SK-N-SH (cell line): ENCODE results near the gene SGPP2. TPM values are rescaled to one million over a fixed set of nuclear protein-coding genes. Genes with fewer than 3 reads are reported as not detected.

Experiments
- CTCF ChIA-PET: fragments of 300-600, 350-600 bp; formaldehyde crosslinking; extraction: SDS; loops from one replicate; lab custom pipeline; 2021; lab: Yijun Ruan, JAX
- POLR2A ChIA-PET: fragments of 350-600 bp; sonication (Branson Sonifier 250); formaldehyde crosslinking; extraction: SDS; loops from one replicate; lab custom pipeline; 2020; ENCODE audit warnings: antibody characterized with exemption, inconsistent platforms; lab: Yijun Ruan, JAX
- DNase-seq: peaks from one replicate; pipeline ENCODE4 v3.0.0; 2012
- H2AFZ ChIP-seq: fragments of 200-600 bp; sonication (generic); 2 replicates; pipeline ENCODE4 v1.8.1; 2016; ENCODE audit warnings: antibody characterized with exemption, mild to moderate bottlenecking, low read depth
- H3F3A ChIP-seq: fragments of 200-600 bp; sonication (generic); replicated peaks from 2 replicates; pipeline ENCODE3; 2016; ENCODE audit warnings: antibody characterized with exemption, mild to moderate bottlenecking; ENCODE audit not compliant: insufficient read depth
- H3K27ac ChIP-seq, 2 experiments: fragments of 200-500 bp in 1 of 2; fragments of 200-600 bp in 1 of 2; sonication (Bioruptor generic) in 1 of 2; sonication (generic), shearing (Covaris generic) in 1 of 2; 2 replicates each; pipeline versions ENCODE4 v1.5.1 to v1.6.1; 2014 to 2016; ENCODE audit warnings: low read depth in 2 of 2, inconsistent platforms in 1 of 2, low read length in 1 of 2, mild to moderate bottlenecking in 1 of 2, mixed read lengths in 1 of 2
- H3K27me3 ChIP-seq: fragments of 200-600 bp; sonication (generic), shearing (Covaris generic); 2 replicates; pipeline ENCODE4 v1.6.1; 2016; ENCODE audit warnings: mixed run types; ENCODE audit not compliant: insufficient read depth
- H3K36me3 ChIP-seq, 2 experiments: fragments of 200-500 bp in 1 of 2; fragments of 200-600 bp in 1 of 2; sonication (Bioruptor generic) in 1 of 2; sonication (generic) in 1 of 2; replicated peaks in 1 of 2; 2 replicates each; pipeline versions ENCODE3 to v1.5.1; 2014 to 2016; ENCODE audit warnings: low read length in 1 of 2, mild to moderate bottlenecking in 1 of 2; ENCODE audit not compliant: insufficient read depth in 2 of 2, control insufficient read depth in 1 of 2
- H3K4me1 ChIP-seq, 2 experiments: fragments of 200-500 bp in 1 of 2; fragments of 200-600 bp in 1 of 2; sonication (Bioruptor generic) in 1 of 2; sonication (generic), shearing (Covaris generic) in 1 of 2; 2 replicates each; pipeline versions ENCODE4 v1.5.1 to v1.6.1; 2014 to 2016; ENCODE audit warnings: low read depth in 1 of 2, low read length in 1 of 2, mixed run types in 1 of 2; ENCODE audit not compliant: insufficient read depth in 2 of 2, control insufficient read depth in 1 of 2
- H3K4me2 ChIP-seq: fragments of 200-600 bp; sonication (generic), shearing (Covaris generic); 2 replicates; pipeline ENCODE4 v1.6.1; 2017; ENCODE audit warnings: mixed run types
- H3K4me3 ChIP-seq, 2 experiments: fragments of 200-500 bp in 1 of 2; fragments of 200-600 bp in 1 of 2; sonication (Bioruptor generic) in 1 of 2; sonication (generic), shearing (Covaris generic) in 1 of 2; 2 replicates each; pipeline versions ENCODE4 v1.5.1 to v1.8.1; 2014 to 2016; ENCODE audit warnings: low read depth in 2 of 2, inconsistent platforms in 1 of 2, low read length in 1 of 2, mild to moderate bottlenecking in 1 of 2, mixed read lengths in 1 of 2, moderate library complexity in 1 of 2
- H3K79me2 ChIP-seq: fragments of 200-600 bp; sonication (generic); 2 replicates; pipeline ENCODE4 v1.8.1; 2017; ENCODE audit warnings: mild to moderate bottlenecking; ENCODE audit not compliant: insufficient read depth
- H3K9ac ChIP-seq: fragments of 200-600 bp; sonication (generic); 2 replicates; pipeline ENCODE4 v1.6.1; 2017; ENCODE audit warnings: mixed run types
- H3K9me2 ChIP-seq: fragments of 200-600 bp; sonication (generic); 2 replicates; pipeline ENCODE4 v1.6.1; 2017; ENCODE audit warnings: mixed run types
- H3K9me3 ChIP-seq: fragments of 200-600 bp; sonication (generic); 2 replicates; pipeline ENCODE4 v1.6.1; 2017; ENCODE audit warnings: mixed run types, mild to moderate bottlenecking, moderate library complexity
- H4K20me1 ChIP-seq: fragments of 200-600 bp; sonication (generic); 2 replicates; pipeline ENCODE4 v1.6.1; 2017; ENCODE audit warnings: mild to moderate bottlenecking, mixed run types; ENCODE audit not compliant: insufficient read depth
- CTCF ChIP-seq: fragments of 200-600 bp; sonication (generic); IDR thresholded peaks from 2 replicates; pipeline ENCODE4 v1.6.1; 2017; ENCODE audit warnings: antibody characterized with exemption, mild to moderate bottlenecking, moderate library complexity
- EP300 ChIP-seq, 2 experiments: IDR thresholded peaks; 2 replicates each; pipeline versions ENCODE4 v1.4.0 to v1.6.1; 2012; ENCODE audit warnings: borderline replicate concordance in 1 of 2, low read depth in 1 of 2, low read length in 1 of 2
- EZH2phosphoT487 ChIP-seq: fragments of 200-600 bp; sonication (generic); IDR thresholded peaks from 2 replicates; pipeline ENCODE4 v1.6.1; 2017; ENCODE audit warnings: low read depth, mixed run types, mild to moderate bottlenecking, antibody characterized with exemption, moderate library complexity, borderline replicate concordance
- FOSL2 ChIP-seq: IDR thresholded peaks from 2 replicates; pipeline ENCODE4 v1.4.0; 2012; ENCODE audit warnings: low read depth, mild to moderate bottlenecking, moderate library complexity, borderline replicate concordance
- FOXM1 ChIP-seq: IDR thresholded peaks from 2 replicates; pipeline ENCODE4 v1.4.0; 2012; ENCODE audit warnings: low read depth, mild to moderate bottlenecking
- JUND ChIP-seq: IDR thresholded peaks from 2 replicates; pipeline ENCODE4 v1.4.0; 2012
- MAX ChIP-seq: IDR thresholded peaks from 2 replicates; pipeline ENCODE4 v1.4.0; 2012; ENCODE audit warnings: low read depth
- PBX3 ChIP-seq: IDR thresholded peaks from 2 replicates; pipeline ENCODE4; 2012
- POLR2AphosphoS5 ChIP-seq: IDR thresholded peaks from 2 replicates; pipeline ENCODE4 v1.6.1; 2012; ENCODE audit warnings: low read depth, low read length
- RFX5 ChIP-seq: IDR thresholded peaks from 2 replicates; pipeline ENCODE4 v1.6.1; 2012; ENCODE audit warnings: mild to moderate bottlenecking, improper control_type of control experiment, low read length
- TAF1 ChIP-seq: IDR thresholded peaks from 2 replicates; pipeline ENCODE4 v1.6.1; 2012; ENCODE audit warnings: low read depth, mild to moderate bottlenecking, low read length, moderate library complexity, borderline replicate concordance
- TCF12 ChIP-seq: IDR thresholded peaks from 2 replicates; pipeline ENCODE4 v1.4.0; 2012
- WGBS: methylation state at CpG from one replicate; pipeline ENCODE4 v1.1.6; 2017; ENCODE audit warnings: low lambda C conversion rate; 5-methylcytosine and 5-hydroxymethylcytosine counted together
- polyA plus RNA-seq, 3 experiments: library from polyadenylated mRNA; depleted of rRNA; stranded (reverse); fragments of >200 nt; gene quantifications; 2 replicates each; pipeline ENCODE4 v1.2.3, GENCODE V29; 2012
- TF ChIP-seq, protein P1 (sequence below): IDR thresholded peaks from 2 replicates; pipeline ENCODE4 v1.6.1; 2012; ENCODE audit warnings: mild to moderate bottlenecking, low read depth, low read length, moderate library complexity
- TF ChIP-seq, protein P2 (sequence below): IDR thresholded peaks from 2 replicates; pipeline ENCODE4 v1.4.0; 2012; ENCODE audit warnings: low read depth, borderline replicate concordance

SGPP2 gene
- polyA plus RNA-seq, 1 of the 3 experiments (the other 2 are of a cell fraction) = 0.03 TPM

DNA sequence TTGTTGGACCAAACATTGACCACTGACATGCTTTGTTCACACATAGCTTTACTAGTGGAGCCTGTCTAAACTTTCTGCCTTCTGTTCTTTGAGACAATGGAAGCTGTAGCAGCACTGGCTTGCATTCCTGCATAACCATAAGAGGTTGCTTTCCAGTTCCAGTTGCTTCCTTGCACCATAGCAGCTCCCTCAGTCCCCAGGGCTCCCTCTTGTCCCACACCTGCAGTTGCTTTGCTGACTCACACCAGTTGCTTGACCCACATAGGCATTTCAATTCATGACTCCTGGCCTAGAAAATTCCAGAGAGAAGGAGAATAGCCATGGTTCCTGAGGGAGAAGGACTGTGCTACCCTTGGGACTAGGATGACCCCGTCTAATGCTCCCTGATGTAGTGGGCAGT, 20.9 kb downstream of the SGPP2 start:
- H3K9ac ChIP-seq = no peak overlapping the region
- no peaks in the 10 kb centered on the region for H3K9me2 ChIP-seq
- H4K20me1 ChIP-seq = no peaks in the 10 kb centered on the region
- H3F3A ChIP-seq = no peaks in the 10 kb centered on the region
- no peaks in the 10 kb centered on the region for H3K9me3 ChIP-seq
- H3K4me2 ChIP-seq = no peak overlapping the region
- no peaks in the 10 kb centered on the region for H3K27me3 ChIP-seq
- TF ChIP-seq TCF12 (no peak), RFX5 (no peak), PBX3 (no peak), TAF1 (no peak), EP300 (IDR thresholded peaks at IDR 0.05; ENCODE audit: borderline replicate concordance in 1 of 2, low read depth in 1 of 2, low read length in 1 of 2) (no peak), CTCF (no peak), JUND (no peak), EZH2phosphoT487 (no peak)
- TF ChIP-seq, protein P1, sequence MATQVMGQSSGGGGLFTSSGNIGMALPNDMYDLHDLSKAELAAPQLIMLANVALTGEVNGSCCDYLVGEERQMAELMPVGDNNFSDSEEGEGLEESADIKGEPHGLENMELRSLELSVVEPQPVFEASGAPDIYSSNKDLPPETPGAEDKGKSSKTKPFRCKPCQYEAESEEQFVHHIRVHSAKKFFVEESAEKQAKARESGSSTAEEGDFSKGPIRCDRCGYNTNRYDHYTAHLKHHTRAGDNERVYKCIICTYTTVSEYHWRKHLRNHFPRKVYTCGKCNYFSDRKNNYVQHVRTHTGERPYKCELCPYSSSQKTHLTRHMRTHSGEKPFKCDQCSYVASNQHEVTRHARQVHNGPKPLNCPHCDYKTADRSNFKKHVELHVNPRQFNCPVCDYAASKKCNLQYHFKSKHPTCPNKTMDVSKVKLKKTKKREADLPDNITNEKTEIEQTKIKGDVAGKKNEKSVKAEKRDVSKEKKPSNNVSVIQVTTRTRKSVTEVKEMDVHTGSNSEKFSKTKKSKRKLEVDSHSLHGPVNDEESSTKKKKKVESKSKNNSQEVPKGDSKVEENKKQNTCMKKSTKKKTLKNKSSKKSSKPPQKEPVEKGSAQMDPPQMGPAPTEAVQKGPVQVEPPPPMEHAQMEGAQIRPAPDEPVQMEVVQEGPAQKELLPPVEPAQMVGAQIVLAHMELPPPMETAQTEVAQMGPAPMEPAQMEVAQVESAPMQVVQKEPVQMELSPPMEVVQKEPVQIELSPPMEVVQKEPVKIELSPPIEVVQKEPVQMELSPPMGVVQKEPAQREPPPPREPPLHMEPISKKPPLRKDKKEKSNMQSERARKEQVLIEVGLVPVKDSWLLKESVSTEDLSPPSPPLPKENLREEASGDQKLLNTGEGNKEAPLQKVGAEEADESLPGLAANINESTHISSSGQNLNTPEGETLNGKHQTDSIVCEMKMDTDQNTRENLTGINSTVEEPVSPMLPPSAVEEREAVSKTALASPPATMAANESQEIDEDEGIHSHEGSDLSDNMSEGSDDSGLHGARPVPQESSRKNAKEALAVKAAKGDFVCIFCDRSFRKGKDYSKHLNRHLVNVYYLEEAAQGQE = no peak
- H3K4me3 ChIP-seq = no peak overlapping the region
- ChIA-PET CTCF (interaction anchor here (0.7 kb wide), 1 partner anchor 22 kb away, joined by 3 read pairs; no protein-coding TSS in a partner anchor), POLR2A (no interaction called here)
- no peak for DNase-seq
- no peak overlapping the region for H3K27ac ChIP-seq
- no peak overlapping the region for H2AFZ ChIP-seq
- H3K4me1 ChIP-seq = peaks cover 0 to 3% of the 10 kb centered on the region in 2 experiments; a peak in 1 of 4 replicates
- H3K79me2 ChIP-seq = no peaks in the 10 kb centered on the region
- WGBS = no CpG with 5 or more reads among the region's 1 CpG
- H3K36me3 ChIP-seq = no peaks in the 10 kb centered on the region

DNA sequence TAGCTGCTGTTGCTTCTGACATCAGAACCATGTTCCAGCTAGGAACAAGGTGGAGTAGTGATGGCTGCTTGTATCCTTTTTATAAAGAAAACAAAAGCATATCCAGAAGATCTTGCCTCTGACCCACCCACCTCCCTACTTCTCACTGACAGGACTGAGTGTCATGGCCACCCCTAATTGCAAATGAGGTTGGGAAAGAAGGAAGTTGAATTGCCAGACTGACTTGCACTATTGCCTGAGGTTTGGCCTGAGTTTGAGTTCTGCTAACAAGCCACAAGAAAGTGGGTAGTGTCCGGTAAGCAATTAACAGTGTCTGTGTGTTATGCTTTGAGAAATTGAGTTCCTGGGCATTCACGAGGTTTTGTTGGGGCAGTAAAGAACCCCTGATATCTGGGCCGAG, 22.8 kb downstream of the SGPP2 start:
- Histone ChIP-seq H3F3A (no peaks in the 10 kb centered on the region), H3K4me3 (no peak overlapping the region), H3K4me1 (peaks cover 3% of the 10 kb centered on the region in 2 experiments; a peak in 2 of 4 replicates), H3K27ac (no peak overlapping the region), H3K79me2 (no peaks in the 10 kb centered on the region), H3K36me3 (no peaks in the 10 kb centered on the region), H3K9me2 (no peaks in the 10 kb centered on the region), H3K27me3 (no peaks in the 10 kb centered on the region), H3K4me2 (no peak overlapping the region), H2AFZ (no peak overlapping the region), H3K9ac (no peak overlapping the region), H3K9me3 (no peaks in the 10 kb centered on the region), H4K20me1 (no peaks in the 10 kb centered on the region)
- no peak for DNase-seq
- POLR2A ChIA-PET = no interaction called here
- WGBS = 41% methylated on average over 3 of the region's 3 CpGs
- CTCF ChIA-PET = no interaction called here
- TF ChIP-seq FOXM1 (no peak), POLR2AphosphoS5 (no peak), FOSL2 (no peak), EP300 (IDR thresholded peaks at IDR 0.05; ENCODE audit: borderline replicate concordance in 1 of 2, low read depth in 1 of 2, low read length in 1 of 2) (no peak), EZH2phosphoT487 (no peak), MAX (no peak)
- TF ChIP-seq, protein P2, sequence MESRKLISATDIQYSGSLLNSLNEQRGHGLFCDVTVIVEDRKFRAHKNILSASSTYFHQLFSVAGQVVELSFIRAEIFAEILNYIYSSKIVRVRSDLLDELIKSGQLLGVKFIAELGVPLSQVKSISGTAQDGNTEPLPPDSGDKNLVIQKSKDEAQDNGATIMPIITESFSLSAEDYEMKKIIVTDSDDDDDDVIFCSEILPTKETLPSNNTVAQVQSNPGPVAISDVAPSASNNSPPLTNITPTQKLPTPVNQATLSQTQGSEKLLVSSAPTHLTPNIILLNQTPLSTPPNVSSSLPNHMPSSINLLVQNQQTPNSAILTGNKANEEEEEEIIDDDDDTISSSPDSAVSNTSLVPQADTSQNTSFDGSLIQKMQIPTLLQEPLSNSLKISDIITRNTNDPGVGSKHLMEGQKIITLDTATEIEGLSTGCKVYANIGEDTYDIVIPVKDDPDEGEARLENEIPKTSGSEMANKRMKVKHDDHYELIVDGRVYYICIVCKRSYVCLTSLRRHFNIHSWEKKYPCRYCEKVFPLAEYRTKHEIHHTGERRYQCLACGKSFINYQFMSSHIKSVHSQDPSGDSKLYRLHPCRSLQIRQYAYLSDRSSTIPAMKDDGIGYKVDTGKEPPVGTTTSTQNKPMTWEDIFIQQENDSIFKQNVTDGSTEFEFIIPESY = no peak
